Progenitor cell of endocrine pancreas (in vitro differentiated cells): Measurements from ENCODE around the gene DNAJC16. TPM values are rescaled to one million over a fixed set of nuclear protein-coding genes. Genes with fewer than 3 reads are reported as not detected.

Source experiments
- DNase-seq: peaks from one replicate; pipeline ENCODE4 v3.0.0; 2021; ENCODE audit warnings: low spot score; ENCODE audit not compliant: unreplicated experiment
- H3K27ac Mint-ChIP-seq: 2 replicates; pipeline ENCODE4 v1.8.0; 2021; ENCODE audit warnings: mild to moderate bottlenecking, moderate library complexity, mixed read lengths
- H3K27me3 Mint-ChIP-seq: 2 replicates; pipeline ENCODE4 v1.8.0; 2021; ENCODE audit warnings: mixed read lengths
- H3K36me3 Mint-ChIP-seq: 2 replicates; pipeline ENCODE4 v1.8.0; 2022; ENCODE audit warnings: mixed read lengths; ENCODE audit not compliant: insufficient read depth
- H3K4me1 Mint-ChIP-seq: 2 replicates; pipeline ENCODE4 v1.8.0; 2021; ENCODE audit warnings: low read depth, mixed read lengths
- H3K4me3 Mint-ChIP-seq: 2 replicates; pipeline ENCODE4 v1.8.0; 2021; ENCODE audit warnings: low read depth, mild to moderate bottlenecking, moderate library complexity, mixed read lengths
- H3K9me3 Mint-ChIP-seq: 2 replicates; pipeline ENCODE4 v1.8.0; 2021; ENCODE audit warnings: low read depth, mixed read lengths
- CTCF ChIP-seq: fragments of 200-600 bp; sonication (generic); IDR thresholded peaks from one replicate; pipeline ENCODE4 v1.5.0; 2021; ENCODE audit warnings: antibody characterized with exemption, mild to moderate bottlenecking; ENCODE audit not compliant: unreplicated experiment
- total RNA-seq: library from RNA; stranded (reverse); gene quantifications from 2 replicates; pipeline ENCODE4 v1.2.1, GENCODE V29; 2021

Gene DNAJC16
- total RNA-seq, 1 donor from 2014 or later, result 37.7 TPM

GRCh38 chr1:15610167-15610566 lies 83.5 kb downstream of the DNAJC16 start:
- H3K4me1 Mint-ChIP-seq, result peaks cover 14% of the 10 kb centered on the region
- no peak for DNase-seq
- H3K27ac Mint-ChIP-seq, result no peak overlapping the region
- no peak overlapping the region for H3K4me3 Mint-ChIP-seq
- no peak for TF ChIP-seq CTCF
- no peaks in the 10 kb centered on the region for H3K9me3 Mint-ChIP-seq
- no peaks in the 10 kb centered on the region for H3K36me3 Mint-ChIP-seq
- no peaks in the 10 kb centered on the region for H3K27me3 Mint-ChIP-seq

- peaks cover 30% of the 10 kb centered on the region for H3K4me1 Mint-ChIP-seq
- H3K36me3 Mint-ChIP-seq, result no peaks in the 10 kb centered on the region
- peak overlapping the region; percentile 91 for H3K4me3 Mint-ChIP-seq
- DNase-seq, result no peak
- no peaks in the 10 kb centered on the region for H3K27me3 Mint-ChIP-seq
- peak overlapping the region; percentile 93 for H3K27ac Mint-ChIP-seq
- no peak for TF ChIP-seq CTCF
- H3K9me3 Mint-ChIP-seq, result no peaks in the 10 kb centered on the region
These were observed 89.9 kb downstream of the DNAJC16 start for GRCh38 chr1:15616373-15617172.

DNA sequence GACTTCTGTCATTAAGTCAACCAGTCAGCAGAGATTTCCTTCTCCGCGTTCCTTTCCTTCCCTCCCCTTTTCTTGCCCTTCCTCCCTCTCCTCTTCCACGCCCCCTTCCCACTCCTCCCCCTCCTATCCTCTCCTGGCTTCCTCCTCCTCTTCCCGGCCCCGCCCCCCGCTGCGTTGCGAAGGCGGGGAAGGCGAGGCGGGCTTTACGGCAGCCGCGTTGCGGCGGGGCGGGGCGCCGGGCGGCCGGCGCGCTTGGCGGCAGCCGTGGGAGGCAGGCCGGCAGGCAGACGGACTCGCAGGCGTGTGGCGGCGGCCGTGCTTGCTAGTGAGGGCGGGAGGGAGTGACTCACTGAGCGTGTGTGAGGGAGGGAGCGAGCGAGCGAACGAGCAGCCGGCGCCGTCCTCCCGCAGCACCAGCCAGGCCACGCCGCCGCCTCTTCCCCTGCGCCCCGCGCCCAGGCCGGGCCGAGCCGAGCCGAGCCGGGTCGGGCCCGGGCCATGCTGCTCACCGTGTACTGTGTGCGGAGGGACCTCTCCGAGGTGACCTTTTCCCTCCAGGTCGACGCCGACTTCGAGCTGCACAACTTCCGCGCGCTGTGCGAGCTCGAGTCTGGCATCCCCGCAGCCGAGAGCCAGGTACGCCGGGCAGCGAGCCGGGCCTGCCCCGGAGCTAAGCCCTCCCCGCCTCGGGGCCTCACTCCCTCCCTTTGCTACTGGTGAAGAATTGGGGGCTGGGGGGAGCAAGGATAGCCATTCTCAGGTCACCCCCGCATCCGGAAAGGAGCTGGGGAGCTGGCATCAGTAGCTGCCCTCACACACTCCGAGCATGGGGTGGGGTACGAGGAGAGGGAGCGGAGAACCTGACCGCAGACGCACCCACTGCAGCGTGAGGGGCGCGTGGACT lies 90.8 kb downstream of the DNAJC16 start, which contains the start of gene DDI2:
DDI2 (plus strand) TSS at position 286 of the 904 bp plus-strand sequence; CDS start at position 499, 213 bp downstream.
- DNase-seq, result peak; percentile 94

GRCh38 chr1:15618077-15618654 lies 91.5 kb downstream of the DNAJC16 start:
- Mint-ChIP-seq H3K9me3 (no peaks in the 10 kb centered on the region), H3K27ac (peak overlapping the region; percentile 96), H3K4me3 (peak overlapping the region; percentile 91), H3K4me1 (peaks cover 30% of the 10 kb centered on the region), H3K36me3 (peaks cover 2% of the 10 kb centered on the region), H3K27me3 (no peaks in the 10 kb centered on the region)
- DNase-seq, result no peak
- TF ChIP-seq CTCF, result no peak

More for the DNA sequence above, 90.8 kb downstream of the DNAJC16 start, which contains the start of gene DDI2:
- H3K36me3 Mint-ChIP-seq, result peaks cover 1% of the 10 kb centered on the region
- peak within 1 kb of the TSS; percentile 91 for H3K4me3 Mint-ChIP-seq
- H3K4me1 Mint-ChIP-seq, result peaks cover 30% of the 10 kb centered on the region
- TF ChIP-seq CTCF, result no peak
- peak within 1 kb of the TSS; percentile 96 for H3K27ac Mint-ChIP-seq
- no peaks in the 10 kb centered on the region for H3K27me3 Mint-ChIP-seq
- H3K9me3 Mint-ChIP-seq, result no peaks in the 10 kb centered on the region
